Dendritic cell treated with granulocyte-macrophage colony-stimulating factor and Interleukin-4, amounts not matched to agents 40 ng/mL and 50 ng/mL, for 4 days (primary cell): ENCODE measurements around the gene SPACA6.
A peak's percentile ranks its signal among the peaks of the same experiment; 100 is the strongest.
"Not testable (repeated sequence)": the region's sequence is repeated elsewhere in the genome, so short reads cannot be mapped to it uniquely, and the experiment has no call there.

Experiments used
- H3K27ac Mint-ChIP-seq: one replicate; pipeline ENCODE4 v1.8.0; 2022; ENCODE audit warnings: mild to moderate bottlenecking, mixed read lengths
- H3K27me3 Mint-ChIP-seq: one replicate; pipeline ENCODE4 v1.8.0; 2022; ENCODE audit warnings: mild to moderate bottlenecking, mixed read lengths
- H3K36me3 Mint-ChIP-seq: one replicate; pipeline ENCODE4 v1.8.0; 2022; ENCODE audit warnings: low read depth, mixed read lengths
- H3K4me1 Mint-ChIP-seq: one replicate; pipeline ENCODE4 v1.8.0; 2022; ENCODE audit warnings: low read depth, mixed read lengths
- H3K4me3 Mint-ChIP-seq: one replicate; pipeline ENCODE4 v1.8.0; 2022; ENCODE audit warnings: mild to moderate bottlenecking, moderate library complexity, mixed read lengths
- H3K9me3 Mint-ChIP-seq: one replicate; pipeline ENCODE4 v1.8.0; 2022; ENCODE audit warnings: mixed read lengths
- intact Hi-C: fragments of 100-400 bp; cut with micrococcal nuclease; formaldehyde crosslinking; loops from one replicate; pipeline ENCODE4 v1.15.0; 2022

The SPACA6 gene

GRCh38 chr19:51693260-51693659 lies at the start of gene SPACA6:
Gene SPACA6 (plus strand): TSS chr19:51693330. CDS start chr19:51693527, 197 bp downstream.
- no peak within 1 kb of the TSS for H3K27ac Mint-ChIP-seq
- H3K36me3 Mint-ChIP-seq = no peaks in the 10 kb centered on the region
- no peak within 1 kb of the TSS for H3K4me3 Mint-ChIP-seq
- intact Hi-C loops = no loop called here
- peaks cover 81% of the 10 kb centered on the region for H3K27me3 Mint-ChIP-seq
- peaks cover 46% of the 10 kb centered on the region for H3K4me1 Mint-ChIP-seq
- no peaks in the 10 kb centered on the region for H3K9me3 Mint-ChIP-seq

GRCh38 chr19:51644636-51645271 lies 48.4 kb upstream of the SPACA6 start:
- Mint-ChIP-seq H3K27ac (peak overlapping the region; percentile 54), H3K27me3 (no peaks in the 10 kb centered on the region), H3K4me1 (peaks cover 51% of the 10 kb centered on the region), H3K4me3 (peak overlapping the region; percentile 72), H3K36me3 (peaks cover 38% of the 10 kb centered on the region), H3K9me3 (no peaks in the 10 kb centered on the region)
- intact Hi-C loops = no loop called here

GRCh38 chr19:51646730-51647129 lies 46.4 kb upstream of the SPACA6 start, which contains the start of gene SIGLEC14:
Gene SIGLEC14 (minus strand): TSS chr19:51646825. CDS start chr19:51646759, 66 bp downstream.
- intact Hi-C loops, H3K9me3 Mint-ChIP-seq, H3K27me3 Mint-ChIP-seq: not testable (repeated sequence)
- H3K27ac Mint-ChIP-seq = peak within 1 kb of the TSS; percentile 75
- peak within 1 kb of the TSS; percentile 53 for H3K4me3 Mint-ChIP-seq
- peaks cover 64% of the 10 kb centered on the region for H3K4me1 Mint-ChIP-seq
- peaks cover 27% of the 10 kb centered on the region for H3K36me3 Mint-ChIP-seq

GRCh38 chr19:51647318-51647717 lies 45.8 kb upstream of the SPACA6 start:
- H3K9me3 Mint-ChIP-seq = no peaks in the 10 kb centered on the region
- H3K27ac Mint-ChIP-seq = peak overlapping the region; percentile 75
- H3K36me3 Mint-ChIP-seq = peaks cover 27% of the 10 kb centered on the region
- intact Hi-C loops = no loop called here
- H3K4me3 Mint-ChIP-seq = no peak overlapping the region
- peaks cover 4% of the 10 kb centered on the region for H3K27me3 Mint-ChIP-seq
- H3K4me1 Mint-ChIP-seq = peaks cover 70% of the 10 kb centered on the region

GRCh38 chr19:51651216-51651846 lies 41.8 kb upstream of the SPACA6 start:
- Mint-ChIP-seq H3K9me3 (no peaks in the 10 kb centered on the region), H3K36me3 (no peaks in the 10 kb centered on the region), H3K27me3 (peaks cover 8% of the 10 kb centered on the region), H3K4me1 (peaks cover 77% of the 10 kb centered on the region), H3K27ac (peak overlapping the region; percentile 76), H3K4me3 (peak overlapping the region; percentile 37)
- intact Hi-C loops = loop anchor here (5.0 kb wide), 1 partner anchor 229 kb away; no protein-coding TSS in a partner anchor

GRCh38 chr19:51652266-51652665 lies 40.9 kb upstream of the SPACA6 start:
- Mint-ChIP-seq H3K27me3 (peaks cover 10% of the 10 kb centered on the region), H3K9me3 (no peaks in the 10 kb centered on the region), H3K36me3 (no peaks in the 10 kb centered on the region), H3K4me3 (no peak overlapping the region), H3K4me1 (peaks cover 79% of the 10 kb centered on the region), H3K27ac (no peak overlapping the region)
- intact Hi-C loops = loop anchor here (5.0 kb wide), 1 partner anchor 230 kb away; no protein-coding TSS in a partner anchor

GRCh38 chr19:51653162-51653561 lies 40.0 kb upstream of the SPACA6 start:
- no peak overlapping the region for H3K27ac Mint-ChIP-seq
- H3K27me3 Mint-ChIP-seq = peaks cover 10% of the 10 kb centered on the region
- intact Hi-C loops = loop anchor here (5.0 kb wide), 1 partner anchor 231 kb away; no protein-coding TSS in a partner anchor
- H3K9me3 Mint-ChIP-seq = no peaks in the 10 kb centered on the region
- no peaks in the 10 kb centered on the region for H3K36me3 Mint-ChIP-seq
- peaks cover 79% of the 10 kb centered on the region for H3K4me1 Mint-ChIP-seq
- H3K4me3 Mint-ChIP-seq = no peak overlapping the region

- intact Hi-C loops = loop anchor here (5.0 kb wide), 1 partner anchor 232 kb away; no protein-coding TSS in a partner anchor
- no peaks in the 10 kb centered on the region for H3K9me3 Mint-ChIP-seq
- H3K36me3 Mint-ChIP-seq = no peaks in the 10 kb centered on the region
- no peak overlapping the region for H3K27ac Mint-ChIP-seq
- peaks cover 73% of the 10 kb centered on the region for H3K4me1 Mint-ChIP-seq
- no peak overlapping the region for H3K4me3 Mint-ChIP-seq
- peaks cover 10% of the 10 kb centered on the region for H3K27me3 Mint-ChIP-seq
These were observed 38.3 kb upstream of the SPACA6 start for GRCh38 chr19:51654783-51655182.

- H3K4me1 Mint-ChIP-seq = peaks cover 36% of the 10 kb centered on the region
- no peaks in the 10 kb centered on the region for H3K36me3 Mint-ChIP-seq
- H3K27ac Mint-ChIP-seq = no peak overlapping the region
- intact Hi-C loops = loop anchor here (5.0 kb wide), 1 partner anchor 171 kb away; no protein-coding TSS in a partner anchor
- no peaks in the 10 kb centered on the region for H3K9me3 Mint-ChIP-seq
- no peak overlapping the region for H3K4me3 Mint-ChIP-seq
- H3K27me3 Mint-ChIP-seq = peaks cover 51% of the 10 kb centered on the region
These were observed 32.0 kb upstream of the SPACA6 start for GRCh38 chr19:51660975-51661600.

GRCh38 chr19:51663650-51664049 lies 29.5 kb upstream of the SPACA6 start:
- no peak overlapping the region for H3K4me3 Mint-ChIP-seq
- no peaks in the 10 kb centered on the region for H3K9me3 Mint-ChIP-seq
- peaks cover 66% of the 10 kb centered on the region for H3K27me3 Mint-ChIP-seq
- H3K36me3 Mint-ChIP-seq = no peaks in the 10 kb centered on the region
- intact Hi-C loops = loop anchor here (5.0 kb wide), 1 partner anchor 169 kb away; no protein-coding TSS in a partner anchor
- H3K27ac Mint-ChIP-seq = no peak overlapping the region
- H3K4me1 Mint-ChIP-seq = peaks cover 15% of the 10 kb centered on the region

- Mint-ChIP-seq H3K27ac (no peak overlapping the region), H3K9me3 (no peaks in the 10 kb centered on the region), H3K36me3 (no peaks in the 10 kb centered on the region), H3K27me3 (peaks cover 70% of the 10 kb centered on the region), H3K4me1 (peaks cover 13% of the 10 kb centered on the region), H3K4me3 (no peak overlapping the region)
- intact Hi-C loops = loop anchor here (5.0 kb wide), 1 partner anchor 168 kb away; no protein-coding TSS in a partner anchor
These were observed 29.0 kb upstream of the SPACA6 start for GRCh38 chr19:51664131-51664530.

GRCh38 chr19:51664997-51665396 lies 28.1 kb upstream of the SPACA6 start:
- intact Hi-C loops = loop anchor here (5.0 kb wide), 2 partner anchors 112 to 167 kb away; no protein-coding TSS in a partner anchor
- H3K9me3 Mint-ChIP-seq = no peaks in the 10 kb centered on the region
- no peak overlapping the region for H3K27ac Mint-ChIP-seq
- H3K4me1 Mint-ChIP-seq = peaks cover 13% of the 10 kb centered on the region
- H3K36me3 Mint-ChIP-seq = no peaks in the 10 kb centered on the region
- H3K4me3 Mint-ChIP-seq = no peak overlapping the region
- peaks cover 77% of the 10 kb centered on the region for H3K27me3 Mint-ChIP-seq

GRCh38 chr19:51668216-51668615 lies 24.9 kb upstream of the SPACA6 start:
- Mint-ChIP-seq H3K9me3 (no peaks in the 10 kb centered on the region), H3K4me3 (no peak overlapping the region), H3K4me1 (peaks cover 5% of the 10 kb centered on the region), H3K27me3 (peaks cover 67% of the 10 kb centered on the region), H3K36me3 (no peaks in the 10 kb centered on the region), H3K27ac (no peak overlapping the region)
- intact Hi-C loops = loop anchor here (5.0 kb wide), 1 partner anchor 109 kb away; no protein-coding TSS in a partner anchor
